PC-9 (cell line): Measurements from ENCODE around the gene IMP3. TPM values are rescaled to one million over a fixed set of nuclear protein-coding genes. Genes with fewer than 3 reads are reported as not detected.

Source experiments
- BruUV-seq: library from RNA; stranded (reverse); fragments of 400-500 nt; replicated peaks from 2 replicates; lab custom pipeline; 2021; lab: Mats Ljungman, UMichigan
- CTCF ChIA-PET: fragments of 300-600 bp; sonication (Branson Sonifier 250); formaldehyde crosslinking; loops from one replicate; lab custom pipeline; 2022; ENCODE audit warnings: antibody characterized with exemption; lab: Charles Lee
- POLR2A ChIA-PET: fragments of 300-600 bp; sonication (Branson Sonifier 250); formaldehyde crosslinking; loops from one replicate; lab custom pipeline; 2022; ENCODE audit warnings: antibody characterized with exemption; ENCODE audit not compliant: unreplicated experiment; lab: Charles Lee
- DNase-seq, 2 experiments: peaks; one replicate each; pipeline versions ENCODE4 v3.0.0 to v3.0.0-alpha.2; 2015 to 2022; ENCODE audit warnings: mixed read lengths in 1 of 2
- H2AFZ ChIP-seq: fragments of 200-600 bp; sonication (generic); 2 replicates; pipeline ENCODE4 v1.8.1; 2017; ENCODE audit warnings: antibody characterized with exemption
- H3F3A ChIP-seq: fragments of 200-600 bp; sonication (generic); 2 replicates; pipeline ENCODE4 v1.8.1; 2017; ENCODE audit warnings: antibody characterized with exemption, mild to moderate bottlenecking, low read depth; ENCODE audit not compliant: insufficient read depth
- H3K27ac ChIP-seq: fragments of 200-600 bp; sonication (generic); 2 replicates; pipeline ENCODE4 v1.6.1; 2016; ENCODE audit warnings: mixed run types
- H3K27me3 ChIP-seq: fragments of 200-600 bp; sonication (generic); 2 replicates; pipeline ENCODE4 v1.6.1; 2016; ENCODE audit warnings: low read depth, mixed run types; ENCODE audit not compliant: insufficient read depth
- H3K36me3 ChIP-seq: fragments of 200-600 bp; sonication (generic); 2 replicates; pipeline ENCODE4 v1.6.1; 2016; ENCODE audit warnings: low read depth, mixed run types
- H3K4me1 ChIP-seq: fragments of 200-600 bp; sonication (generic); replicated peaks from 2 replicates; pipeline ENCODE4 v1.6.1; 2016; ENCODE audit warnings: mixed run types; ENCODE audit not compliant: insufficient read depth
- H3K4me2 ChIP-seq: fragments of 200-600 bp; sonication (generic); 2 replicates; pipeline ENCODE4 v1.6.1; 2017; ENCODE audit warnings: mixed run types
- H3K4me3 ChIP-seq: fragments of 200-600 bp; sonication (generic); 2 replicates; pipeline ENCODE4 v1.6.1; 2016; ENCODE audit warnings: mixed run types
- H3K79me2 ChIP-seq: fragments of 200-600 bp; sonication (generic); 2 replicates; pipeline ENCODE4 v1.6.1; 2017; ENCODE audit warnings: low read depth, mixed run types
- H3K9me2 ChIP-seq: fragments of 200-600 bp; sonication (generic); 2 replicates; pipeline ENCODE4 v1.8.1; 2017; ENCODE audit warnings: mild to moderate bottlenecking; ENCODE audit not compliant: insufficient read depth
- H3K9me3 ChIP-seq: fragments of 200-600 bp; sonication (generic); 2 replicates; pipeline ENCODE4 v1.8.1; 2016; ENCODE audit warnings: low read depth; ENCODE audit not compliant: insufficient read depth
- H4K20me1 ChIP-seq: fragments of 200-600 bp; sonication (generic); 2 replicates; pipeline ENCODE4 v1.8.1; 2017; ENCODE audit not compliant: insufficient read depth
- EZH2 ChIP-seq: fragments of 200-600 bp; sonication (generic); IDR thresholded peaks from 2 replicates; pipeline ENCODE4 v1.8.0; 2017; ENCODE audit warnings: antibody characterized with exemption, low read depth
- intact Hi-C: fragments of 100-400 bp; cut with micrococcal nuclease; formaldehyde crosslinking; loops from one replicate; pipeline ENCODE4 v1.10.0; 2022; ENCODE audit not compliant: unreplicated experiment
- total RNA-seq: library from RNA; stranded (reverse); gene quantifications from 2 replicates; pipeline ENCODE4 v1.2.3, GENCODE V29; 2021
- TF ChIP-seq, protein P1 (sequence below): fragments of 200-600 bp; sonication (generic); conservative IDR thresholded peaks from 2 replicates; pipeline ENCODE4 v1.6.1; 2017; ENCODE audit warnings: mixed run types, antibody characterized with exemption, mild to moderate bottlenecking, moderate library complexity

The IMP3 gene
- total RNA-seq, 1 experiment from 2014 or later = 53.0 TPM

DNA sequence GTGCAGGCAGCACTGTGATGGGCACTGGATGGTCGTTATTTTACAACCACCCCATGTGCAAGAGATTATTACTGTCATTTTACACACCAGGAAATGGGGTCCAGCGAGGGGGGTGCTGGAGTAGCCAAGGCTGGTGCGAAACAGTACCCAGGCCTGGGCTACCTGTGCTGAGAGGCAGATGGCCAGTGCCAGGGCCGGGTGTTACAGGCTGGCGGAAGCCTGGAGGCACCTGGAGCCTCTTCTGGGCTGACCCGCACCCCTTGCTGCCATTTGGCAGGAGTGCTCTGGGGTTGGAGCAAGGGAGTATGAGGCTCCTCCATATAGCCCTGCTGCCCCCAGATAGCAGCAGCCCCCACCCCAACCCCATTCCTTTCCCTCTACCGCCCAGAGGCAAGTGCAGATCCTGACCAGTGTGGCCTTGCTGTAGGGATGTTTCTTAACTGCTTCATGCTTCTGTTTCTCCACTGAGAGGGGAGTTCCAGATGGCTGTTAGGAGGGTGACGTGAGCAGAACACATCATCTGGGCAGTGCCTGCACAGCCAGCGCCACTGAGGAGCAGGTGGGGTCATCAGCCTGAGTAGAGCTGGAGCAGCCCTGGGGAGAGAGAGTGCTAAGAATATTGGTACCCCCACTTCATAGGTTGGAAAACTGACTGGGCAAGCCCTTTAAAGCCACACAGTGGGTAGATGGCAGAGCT, 22.9 kb upstream of the IMP3 start:
- CTCF ChIA-PET = no interaction called here
- POLR2A ChIA-PET = no interaction called here
- Histone ChIP-seq H3K27ac (peak overlapping the region; percentile 99), H3K9me2 (no peaks in the 10 kb centered on the region), H3K4me3 (no peak overlapping the region), H3K4me1 (peaks cover 78% of the 10 kb centered on the region), H3K27me3 (no peaks in the 10 kb centered on the region), H3K9me3 (no peaks in the 10 kb centered on the region), H3F3A (peaks cover 69% of the 10 kb centered on the region), H3K79me2 (peaks cover 7% of the 10 kb centered on the region), H4K20me1 (no peaks in the 10 kb centered on the region), H2AFZ (no peak overlapping the region), H3K4me2 (peak overlapping the region; percentile 58), H3K36me3 (no peaks in the 10 kb centered on the region)
- intact Hi-C loops = no loop called here
- TF ChIP-seq EZH2 = no peak
- TF ChIP-seq, protein P1, sequence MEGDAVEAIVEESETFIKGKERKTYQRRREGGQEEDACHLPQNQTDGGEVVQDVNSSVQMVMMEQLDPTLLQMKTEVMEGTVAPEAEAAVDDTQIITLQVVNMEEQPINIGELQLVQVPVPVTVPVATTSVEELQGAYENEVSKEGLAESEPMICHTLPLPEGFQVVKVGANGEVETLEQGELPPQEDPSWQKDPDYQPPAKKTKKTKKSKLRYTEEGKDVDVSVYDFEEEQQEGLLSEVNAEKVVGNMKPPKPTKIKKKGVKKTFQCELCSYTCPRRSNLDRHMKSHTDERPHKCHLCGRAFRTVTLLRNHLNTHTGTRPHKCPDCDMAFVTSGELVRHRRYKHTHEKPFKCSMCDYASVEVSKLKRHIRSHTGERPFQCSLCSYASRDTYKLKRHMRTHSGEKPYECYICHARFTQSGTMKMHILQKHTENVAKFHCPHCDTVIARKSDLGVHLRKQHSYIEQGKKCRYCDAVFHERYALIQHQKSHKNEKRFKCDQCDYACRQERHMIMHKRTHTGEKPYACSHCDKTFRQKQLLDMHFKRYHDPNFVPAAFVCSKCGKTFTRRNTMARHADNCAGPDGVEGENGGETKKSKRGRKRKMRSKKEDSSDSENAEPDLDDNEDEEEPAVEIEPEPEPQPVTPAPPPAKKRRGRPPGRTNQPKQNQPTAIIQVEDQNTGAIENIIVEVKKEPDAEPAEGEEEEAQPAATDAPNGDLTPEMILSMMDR = no peak
- peak in 1 of 2 experiments; percentile 22 for DNase-seq
- no TSS peak for BruUV-seq

DNA sequence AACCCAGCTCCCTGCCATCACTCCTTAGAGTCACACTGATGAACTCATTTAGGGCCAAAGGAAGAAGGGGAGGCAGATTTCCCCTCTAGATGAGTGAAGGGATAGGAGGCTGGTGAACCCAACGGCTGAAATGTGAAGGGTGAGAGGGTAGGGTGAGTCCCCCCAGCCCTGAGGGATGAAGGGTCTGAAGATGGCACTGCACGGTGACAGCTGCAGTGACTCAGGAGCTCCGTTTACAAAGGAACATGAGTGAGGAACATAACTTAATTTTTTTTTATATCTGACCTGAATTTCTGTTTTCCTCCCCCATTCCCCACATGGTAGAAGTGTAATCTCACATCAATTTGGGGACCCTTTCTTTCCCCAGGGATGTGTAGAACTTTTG, 21.7 kb upstream of the IMP3 start:
- no peaks in the 10 kb centered on the region for H3K9me3 ChIP-seq
- H3K4me1 ChIP-seq = peaks cover 66% of the 10 kb centered on the region
- H3F3A ChIP-seq = peaks cover 57% of the 10 kb centered on the region
- DNase-seq = no peak
- H4K20me1 ChIP-seq = no peaks in the 10 kb centered on the region
- H3K27me3 ChIP-seq = no peaks in the 10 kb centered on the region
- H3K79me2 ChIP-seq = peaks cover 7% of the 10 kb centered on the region
- peak overlapping the region; percentile 70 for H3K4me2 ChIP-seq
- no peaks in the 10 kb centered on the region for H3K36me3 ChIP-seq
- ChIA-PET CTCF (no interaction called here), POLR2A (interaction anchor here (0.6 to 1.4 kb wide), 4 partner anchors 11 to 707 kb away, joined by 7 to 14 read pairs (median 10); partner anchors contain the start of gene IMP3)
- H3K27ac ChIP-seq = peak overlapping the region; percentile 85
- TF ChIP-seq EZH2 = no peak
- TF ChIP-seq, protein P1 = no peak
- peak overlapping the region; percentile 23; the same call in 1 of the 2 replicates for H3K4me3 ChIP-seq
- no TSS peak for BruUV-seq
- intact Hi-C loops = loop anchor here (1.0 kb wide), 1 partner anchor 10 kb away; no protein-coding TSS in a partner anchor
- H3K9me2 ChIP-seq = no peaks in the 10 kb centered on the region
- no peak overlapping the region for H2AFZ ChIP-seq

DNA sequence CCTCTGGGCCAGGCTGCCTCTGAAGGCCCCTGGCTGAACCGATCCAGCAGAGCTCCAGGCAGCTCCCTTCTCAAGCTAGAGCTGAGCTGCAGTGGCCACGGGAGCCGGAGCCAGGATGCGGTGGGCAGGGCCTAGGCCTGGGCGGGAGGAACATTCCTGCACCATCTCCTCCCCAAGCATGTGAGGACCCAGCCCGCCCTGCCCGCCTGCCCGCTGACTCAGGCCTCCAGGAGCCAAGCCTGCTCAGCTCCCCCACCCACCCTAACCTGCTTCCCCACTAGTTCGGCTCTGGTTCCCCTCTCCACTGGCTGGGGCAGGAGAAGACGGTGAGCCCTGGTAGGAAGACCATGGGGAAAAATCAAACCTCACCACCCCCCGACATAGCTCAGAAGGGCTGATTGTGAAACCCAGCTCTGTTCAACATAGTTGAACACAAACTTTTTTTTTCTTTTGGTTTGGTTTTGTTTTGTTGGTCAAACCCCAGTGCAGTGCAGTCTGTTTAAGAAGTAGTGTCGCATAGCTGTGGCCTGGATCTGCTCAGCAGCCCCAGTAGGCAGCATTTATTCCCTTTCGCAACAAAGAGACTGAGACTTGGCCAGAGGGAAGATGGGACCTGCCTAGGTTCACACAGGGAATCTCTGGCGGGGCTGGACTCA, 21.2 kb upstream of the IMP3 start:
- peaks cover 8% of the 10 kb centered on the region for H3K79me2 ChIP-seq
- TF ChIP-seq EZH2 = no peak
- TF ChIP-seq, protein P1 = no peak
- H4K20me1 ChIP-seq = no peaks in the 10 kb centered on the region
- no peaks in the 10 kb centered on the region for H3K27me3 ChIP-seq
- no peaks in the 10 kb centered on the region for H3K36me3 ChIP-seq
- H3K4me2 ChIP-seq = peak overlapping the region; percentile 70
- peaks cover 52% of the 10 kb centered on the region for H3F3A ChIP-seq
- BruUV-seq = TSS peak; percentile 88
- no peaks in the 10 kb centered on the region for H3K9me2 ChIP-seq
- H3K4me3 ChIP-seq = peak overlapping the region; percentile 23; the same call in 1 of the 2 replicates
- H2AFZ ChIP-seq = no peak overlapping the region; the same call in 1 of the 2 replicates
- ChIA-PET CTCF (interaction anchor here (0.6 to 1.2 kb wide), 3 partner anchors 10 to 302 kb away, joined by 3 to 4 read pairs (median 3); a partner anchor contains a TSS), POLR2A (interaction anchor here (0.5 to 1.4 kb wide), 13 partner anchors 8 to 1264 kb away, joined by 3 to 14 read pairs (median 6); partner anchors contain the start of gene IMP3)
- intact Hi-C loops = loop anchor here (1.0 kb wide), 1 partner anchor 10 kb away; no protein-coding TSS in a partner anchor
- H3K9me3 ChIP-seq = no peaks in the 10 kb centered on the region
- H3K27ac ChIP-seq = peak overlapping the region; percentile 85
- DNase-seq = peak; percentile 82 to 91
- peaks cover 60% of the 10 kb centered on the region for H3K4me1 ChIP-seq
